GM10248 (cell line): ENCODE data around the gene CFAP53.

Experiments
- CTCF ChIA-PET: fragments of 300-600 bp; sonication (Branson Sonifier 250); formaldehyde crosslinking; extraction: SDS; loops from one replicate; lab custom pipeline; 2021; ENCODE audit warnings: antibody characterized with exemption; lab: Yijun Ruan, JAX
- POLR2A ChIA-PET: fragments of 350-650 bp; sonication (Branson Sonifier 250); formaldehyde crosslinking; extraction: SDS; loops from one replicate; lab custom pipeline; 2020; ENCODE audit warnings: antibody characterized with exemption; lab: Yijun Ruan, JAX
- DNase-seq: peaks from one replicate; pipeline ENCODE4 v3.0.0; 2012; ENCODE audit errors: extremely low spot score
- CTCF ChIP-seq: IDR thresholded peaks from 2 replicates; pipeline ENCODE4 v1.5.1; 2012; ENCODE audit warnings: mild to moderate bottlenecking, low read depth; ENCODE audit errors: extremely low read depth, missing control alignments, control extremely low read depth

The CFAP53 gene

GRCh38 chr18:50280707-50281294 lies 14.5 kb upstream of the CFAP53 start:
- no peak for DNase-seq
- ChIA-PET POLR2A (interaction anchor here (0.6 kb wide), 1 partner anchor 848 kb away, joined by 3 read pairs; no protein-coding TSS in a partner anchor), CTCF (interaction anchor here (0.9 to 4.5 kb wide), 6 partner anchors 10 to 76 kb away, joined by 3 to 49 read pairs (median 4); partner anchors contain the start of gene CFAP53)
- TF ChIP-seq CTCF, result no peak

- POLR2A ChIA-PET, result no interaction called here
- CTCF ChIA-PET, result no interaction called here
- DNase-seq, result no peak
- no peak for TF ChIP-seq CTCF
Observed at GRCh38 chr18:50279752-50280151, 13.5 kb upstream of the CFAP53 start.

GRCh38 chr18:50277942-50278341 lies 11.6 kb upstream of the CFAP53 start:
- ChIA-PET CTCF (interaction anchor here (1.7 to 3.0 kb wide), 2 partner anchors 10 to 59 kb away, joined by 4 to 17 read pairs; no protein-coding TSS in a partner anchor), POLR2A (no interaction called here)
- no peak for DNase-seq
- TF ChIP-seq CTCF, result no peak

- ChIA-PET POLR2A (no interaction called here), CTCF (interaction anchor here (3.0 to 3.2 kb wide), 2 partner anchors 8 to 81 kb away, joined by 11 to 17 read pairs; no protein-coding TSS in a partner anchor)
- TF ChIP-seq CTCF, result no peak
- no peak for DNase-seq
Observed at GRCh38 chr18:50276452-50276851, 10.2 kb upstream of the CFAP53 start.

GRCh38 chr18:50275503-50276036 lies 9.3 kb upstream of the CFAP53 start:
- ChIA-PET POLR2A (no interaction called here), CTCF (interaction anchor here (3.2 kb wide), 1 partner anchor 81 kb away, joined by 11 read pairs; no protein-coding TSS in a partner anchor)
- TF ChIP-seq CTCF, result no peak
- DNase-seq, result no peak

- TF ChIP-seq CTCF, result no peak
- ChIA-PET CTCF (interaction anchor here (3.2 kb wide), 1 partner anchor 82 kb away, joined by 11 read pairs; no protein-coding TSS in a partner anchor), POLR2A (no interaction called here)
- DNase-seq, result no peak
Observed at GRCh38 chr18:50274941-50275340, 8.6 kb upstream of the CFAP53 start.
